H1 (cell line): ENCODE data around the gene NELFB.

Experiments used
- ATF3 ChIP-seq: IDR thresholded peaks from 2 replicates; pipeline ENCODE4 v1.6.1; 2011; ENCODE audit warnings: low read depth, mild to moderate bottlenecking, low read length; ENCODE audit not compliant: insufficient read depth
- BRCA1 ChIP-seq: IDR thresholded peaks from 2 replicates; pipeline ENCODE4 v1.6.1; 2012; ENCODE audit warnings: low read depth, low read length, improper control_type of control experiment
- CTCF ChIP-seq, 3 experiments: IDR thresholded peaks; 1 replicate in 2 of 3; 2 replicates in 1 of 3; pipeline versions ENCODE4 v1.5.1 to v1.6.1; 2011; ENCODE audit warnings: low read length in 3 of 3, mild to moderate bottlenecking in 3 of 3, inconsistent platforms in 2 of 3, low read depth in 1 of 3, moderate library complexity in 1 of 3; ENCODE audit not compliant: insufficient read depth in 1 of 3; ENCODE audit errors: control extremely low read depth in 1 of 3
- EZH2 ChIP-seq: fragments of 200-600 bp; sonication (generic); IDR thresholded peaks from 2 replicates; pipeline ENCODE4 v1.7.1; 2012; ENCODE audit warnings: low read depth, mild to moderate bottlenecking, moderate library complexity, low read length, inconsistent platforms; ENCODE audit not compliant: severe bottlenecking
- POLR2A ChIP-seq, 2 experiments: IDR thresholded peaks; 1 replicate in 1 of 2; 2 replicates in 1 of 2; pipeline ENCODE4 v1.6.1; 2011; ENCODE audit warnings: low read depth in 2 of 2, low read length in 2 of 2, mild to moderate bottlenecking in 2 of 2; ENCODE audit errors: control extremely low read depth in 1 of 2
- TAF1 ChIP-seq: IDR thresholded peaks from 2 replicates; pipeline ENCODE4 v1.6.1; 2011; ENCODE audit warnings: mild to moderate bottlenecking, low read depth, low read length
- YY1 ChIP-seq: IDR thresholded peaks from 2 replicates; pipeline ENCODE4 v1.6.1; 2011; ENCODE audit warnings: low read depth, mild to moderate bottlenecking, low read length

GRCh38 chr9:137236936-137237421 lies 18.1 kb upstream of the NELFB start:
- TF ChIP-seq EZH2 (no peak), YY1 (no peak), POLR2A (IDR thresholded peaks at IDR 0.05; ENCODE audit: control extremely low read depth in 1 of 2, low read depth in 2 of 2, low read length in 2 of 2) (no peak), BRCA1 (no peak), CTCF (IDR thresholded peaks at IDR 0.05; ENCODE audit: control extremely low read depth in 1 of 3, insufficient read depth in 1 of 3, low read depth in 1 of 3, low read length in 3 of 3) (no peak), TAF1 (no peak), ATF3 (no peak)
